Naive thymus-derived CD4-positive, alpha-beta T cell (primary cell): ENCODE data around the gene ATG7. TPM values are rescaled to one million over a fixed set of nuclear protein-coding genes. Genes with fewer than 3 reads are reported as not detected.

Experiments used
- ATAC-seq: fragments of 150-1000 bp; cut with Tn5 transposase; 2 replicates; pipeline ENCODE4 v1.10.0; 2021; ENCODE audit warnings: mild to moderate bottlenecking, moderate library complexity
- CTCF ChIA-PET: fragments of 350-600 bp; sonication (Branson Sonifier 250); formaldehyde crosslinking; loops from one replicate; lab custom pipeline; 2021; ENCODE audit warnings: antibody characterized with exemption; lab: Charles Lee
- POLR2A ChIA-PET: fragments of 350-600 bp; sonication (Branson Sonifier 250); formaldehyde crosslinking; loops from one replicate; lab custom pipeline; 2021; ENCODE audit warnings: antibody characterized with exemption, inconsistent platforms; lab: Charles Lee
- DNase-seq, 9 donors: peaks; one replicate each; pipeline versions ENCODE4 v3.0.0 to v3.0.0-alpha.2; 2020 to 2022; ENCODE audit warnings: mixed read lengths in 1 of 9
- H3K27ac ChIP-seq: one replicate; pipeline ENCODE4 v1.7.0; 2013; ENCODE audit warnings: mild to moderate bottlenecking, low read depth, low read length, moderate library complexity
- H3K27me3 ChIP-seq, 2 donors: one replicate each; pipeline ENCODE4 v1.7.0; 2013; ENCODE audit warnings: low read length in 2 of 2, mild to moderate bottlenecking in 2 of 2, moderate library complexity in 2 of 2; ENCODE audit not compliant: control insufficient read depth in 2 of 2, insufficient read depth in 2 of 2
- H3K36me3 ChIP-seq, 3 experiments: 1 replicate in 2 of 3; 2 replicates in 1 of 3; pipeline ENCODE4 v1.7.0; 2013; ENCODE audit warnings: low read length in 3 of 3, mild to moderate bottlenecking in 3 of 3, moderate library complexity in 1 of 3; ENCODE audit not compliant: insufficient read depth in 3 of 3, control insufficient read depth in 2 of 3
- H3K4me1 ChIP-seq, 2 donors: one replicate each; pipeline ENCODE4 v1.7.0; 2013; ENCODE audit warnings: low read length in 2 of 2, mild to moderate bottlenecking in 2 of 2, moderate library complexity in 1 of 2; ENCODE audit not compliant: control insufficient read depth in 2 of 2, insufficient read depth in 2 of 2
- H3K4me3 ChIP-seq: 2 replicates; pipeline ENCODE4 v1.7.0; 2013; ENCODE audit warnings: mild to moderate bottlenecking, low read length
- H3K9me3 ChIP-seq, 3 experiments: 1 replicate in 2 of 3; 2 replicates in 1 of 3; pipeline ENCODE4 v1.7.0; 2013; ENCODE audit warnings: low read length in 3 of 3; ENCODE audit not compliant: control insufficient read depth in 2 of 3
- H3K27ac Mint-ChIP-seq, 9 donors: one replicate each; pipeline ENCODE4 v1.8.0; 2020 to 2022; ENCODE audit warnings: mixed read lengths in 9 of 9, mild to moderate bottlenecking in 8 of 9, moderate library complexity in 5 of 9, inconsistent platforms in 2 of 9
- H3K27me3 Mint-ChIP-seq, 5 donors: one replicate each; pipeline ENCODE4 v1.8.0; 2021 to 2022; ENCODE audit warnings: mixed read lengths in 5 of 5, mild to moderate bottlenecking in 1 of 5
- H3K36me3 Mint-ChIP-seq, 5 donors: one replicate each; pipeline ENCODE4 v1.8.0; 2020 to 2022; ENCODE audit warnings: mixed read lengths in 5 of 5, mild to moderate bottlenecking in 3 of 5, inconsistent platforms in 1 of 5
- H3K4me1 Mint-ChIP-seq, 7 donors: one replicate each; pipeline ENCODE4 v1.8.0; 2020 to 2022; ENCODE audit warnings: mixed read lengths in 7 of 7, mild to moderate bottlenecking in 3 of 7, inconsistent platforms in 1 of 7
- H3K4me3 Mint-ChIP-seq, 10 donors: one replicate each; pipeline ENCODE4 v1.8.0; 2020 to 2022; ENCODE audit warnings: mild to moderate bottlenecking in 10 of 10, mixed read lengths in 10 of 10, moderate library complexity in 6 of 10, inconsistent platforms in 2 of 10
- H3K9me3 Mint-ChIP-seq, 11 donors: one replicate each; pipeline ENCODE4 v1.8.0; 2020 to 2022; ENCODE audit warnings: mixed read lengths in 11 of 11, mild to moderate bottlenecking in 4 of 11, inconsistent platforms in 1 of 11, moderate library complexity in 1 of 11
- intact Hi-C, 2 donors: fragments of 100-400 bp; cut with micrococcal nuclease; formaldehyde crosslinking; loops; one replicate each; pipeline ENCODE4 v1.15.1; 2023
- polyA plus RNA-seq, 2 donors: library from polyadenylated mRNA; unstranded; fragments of 300-500 nt; fragmentation: Illumina TruSeq; gene quantifications; one replicate each; pipeline ENCODE4 v1.2.3, GENCODE V29; 2021
- total RNA-seq, 6 experiments: library from RNA in 5 of 6; stranded (reverse) in 5 of 6; gene quantifications; 1 replicate in 5 of 6; 2 replicates in 1 of 6; pipeline ENCODE4 v1.2.3 and lab custom pipeline; 2021 to 2026

The ATG7 gene
- total and polyA plus RNA-seq, 7 experiments from 2014 or later = 12.0 to 80.3 (median 33.6) TPM

- POLR2A ChIA-PET = no interaction called here
- Histone ChIP-seq H3K27ac (no peak overlapping the region), H3K4me3 (no peak overlapping the region), H3K27me3 (no peaks in the 10 kb centered on the region), H3K36me3 (peaks cover 0 to 7% (median 7%) of the 10 kb centered on the region in 3 experiments), H3K9me3 (no peaks in the 10 kb centered on the region), H3K4me1 (no peaks in the 10 kb centered on the region)
- ATAC-seq (no peak), DNase-seq (no peak)
- H3K36me3 Mint-ChIP-seq = peaks cover 0 to 38% (median 27%) of the 10 kb centered on the region in 5 donors
- intact Hi-C loops = no loop called here
- no peaks in the 10 kb centered on the region for H3K27me3 Mint-ChIP-seq
- H3K4me1 Mint-ChIP-seq = peaks cover 0 to 26% (median 18%) of the 10 kb centered on the region in 7 donors
- no peak overlapping the region for H3K4me3 Mint-ChIP-seq
- H3K27ac Mint-ChIP-seq = peak overlapping the region in 2 of 9 donors; percentile 24 to 25
- H3K9me3 Mint-ChIP-seq = peaks cover 0 to 6% (median 0%) of the 10 kb centered on the region in 11 donors
- CTCF ChIA-PET = no interaction called here
These were observed 150.1 kb downstream of the ATG7 start for GRCh38 chr3:11422291-11422690.

GRCh38 chr3:11423868-11424267 is 151.7 kb downstream of the ATG7 start:
- peaks cover 0 to 16% (median 11%) of the 10 kb centered on the region in 3 experiments for H3K36me3 ChIP-seq
- peaks cover 0 to 6% (median 0%) of the 10 kb centered on the region in 11 donors for H3K9me3 Mint-ChIP-seq
- no peak overlapping the region for H3K4me3 Mint-ChIP-seq
- no peak for ATAC-seq
- H3K36me3 Mint-ChIP-seq = peaks cover 4 to 49% (median 33%) of the 10 kb centered on the region in 5 donors
- ChIA-PET CTCF (no interaction called here), POLR2A (no interaction called here)
- no peak overlapping the region for H3K4me3 ChIP-seq
- no peak overlapping the region for H3K27ac Mint-ChIP-seq
- no peaks in the 10 kb centered on the region for H3K4me1 ChIP-seq
- no peak overlapping the region for H3K27ac ChIP-seq
- H3K27me3 ChIP-seq = no peaks in the 10 kb centered on the region
- DNase-seq = no peak
- H3K4me1 Mint-ChIP-seq = peaks cover 0 to 26% (median 18%) of the 10 kb centered on the region in 7 donors
- no peaks in the 10 kb centered on the region for H3K9me3 ChIP-seq
- intact Hi-C loops = no loop called here
- H3K27me3 Mint-ChIP-seq = no peaks in the 10 kb centered on the region

DNA sequence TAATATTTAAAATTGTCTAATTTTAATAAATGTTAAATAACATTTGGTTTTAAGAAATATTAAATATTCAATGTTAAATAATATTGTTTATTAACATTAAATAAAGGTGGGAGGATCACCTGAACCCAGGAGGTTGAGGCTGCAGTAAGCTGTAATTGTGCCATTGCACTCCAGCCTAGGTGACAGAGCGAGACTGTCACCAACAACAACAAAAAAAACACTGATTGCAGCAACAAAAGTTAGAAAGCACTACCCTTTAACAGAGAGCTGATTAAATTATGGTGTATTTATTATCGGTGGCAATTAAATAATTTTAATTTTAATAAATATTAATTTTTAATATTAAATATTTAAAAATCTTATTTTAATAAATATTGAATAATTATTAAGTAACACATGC is 152.1 kb downstream of the ATG7 start:
- Mint-ChIP-seq H3K36me3 (peaks cover 5 to 49% (median 35%) of the 10 kb centered on the region in 5 donors), H3K27ac (no peak overlapping the region), H3K4me3 (no peak overlapping the region), H3K4me1 (peaks cover 0 to 25% (median 18%) of the 10 kb centered on the region in 7 donors), H3K9me3 (peaks cover 0 to 6% (median 0%) of the 10 kb centered on the region in 11 donors), H3K27me3 (no peaks in the 10 kb centered on the region)
- CTCF ChIA-PET = no interaction called here
- no peaks in the 10 kb centered on the region for H3K27me3 ChIP-seq
- no peaks in the 10 kb centered on the region for H3K9me3 ChIP-seq
- no peaks in the 10 kb centered on the region for H3K4me1 ChIP-seq
- H3K36me3 ChIP-seq = peaks cover 0 to 16% (median 11%) of the 10 kb centered on the region in 3 experiments
- no peak overlapping the region for H3K27ac ChIP-seq
- POLR2A ChIA-PET = no interaction called here
- no peak overlapping the region for H3K4me3 ChIP-seq
- DNase-seq (no peak), ATAC-seq (no peak)
- intact Hi-C loops = no loop called here

DNA sequence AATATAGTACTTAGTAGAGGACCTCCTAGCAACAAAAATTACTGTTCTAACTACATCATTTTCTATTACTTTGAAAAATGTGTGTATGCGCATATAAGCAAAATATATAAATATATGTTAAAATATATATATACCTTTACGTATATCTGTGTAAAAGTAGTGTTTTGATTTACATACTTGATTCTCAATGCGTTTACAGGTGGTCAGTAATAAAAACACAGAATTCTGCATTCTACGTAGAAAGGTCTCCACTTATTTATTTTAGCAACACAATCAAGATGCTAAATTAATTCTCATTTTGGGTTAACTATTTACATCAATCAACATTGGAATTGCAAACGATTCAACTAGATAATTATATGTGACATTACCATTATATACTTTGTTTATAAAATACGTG is 158.0 kb downstream of the ATG7 start:
- POLR2A ChIA-PET = no interaction called here
- DNase-seq = no peak
- peaks cover 9 to 54% (median 25%) of the 10 kb centered on the region in 5 donors for H3K36me3 Mint-ChIP-seq
- CTCF ChIA-PET = no interaction called here
- H3K27me3 Mint-ChIP-seq = no peaks in the 10 kb centered on the region
- peaks cover 0 to 16% (median 11%) of the 10 kb centered on the region in 3 experiments for H3K36me3 ChIP-seq
- H3K4me3 Mint-ChIP-seq = no peak overlapping the region
- H3K4me1 ChIP-seq = no peaks in the 10 kb centered on the region
- peaks cover 0 to 6% (median 0%) of the 10 kb centered on the region in 11 donors for H3K9me3 Mint-ChIP-seq
- ATAC-seq = no peak
- H3K27ac ChIP-seq = no peak overlapping the region
- intact Hi-C loops = no loop called here
- H3K9me3 ChIP-seq = no peaks in the 10 kb centered on the region
- H3K4me3 ChIP-seq = no peak overlapping the region
- H3K4me1 Mint-ChIP-seq = peaks cover 0 to 3% (median 0%) of the 10 kb centered on the region in 7 donors
- H3K27me3 ChIP-seq = no peaks in the 10 kb centered on the region
- no peak overlapping the region for H3K27ac Mint-ChIP-seq

DNA sequence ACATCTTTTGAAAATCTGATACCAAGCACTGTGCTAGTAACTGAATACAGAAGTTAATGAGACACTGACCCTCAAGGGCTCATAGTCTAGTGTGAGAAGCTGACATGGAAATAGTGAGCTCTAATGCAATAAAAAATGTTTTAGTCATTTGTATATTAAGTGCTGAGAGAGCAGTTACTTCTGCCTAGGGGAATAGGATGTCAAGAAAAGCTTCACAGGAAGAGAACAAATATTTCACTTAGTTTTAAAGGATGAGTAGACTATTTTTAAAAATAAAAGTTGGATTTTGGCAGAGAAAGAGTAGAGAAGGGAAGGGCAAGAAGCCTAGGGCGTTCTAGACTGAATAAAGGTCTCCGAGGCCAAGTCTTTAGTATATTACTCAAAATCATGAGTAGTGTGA is 158.4 kb downstream of the ATG7 start:
- H3K4me3 Mint-ChIP-seq = no peak overlapping the region
- ATAC-seq (no peak), DNase-seq (no peak)
- CTCF ChIA-PET = no interaction called here
- no peaks in the 10 kb centered on the region for H3K27me3 Mint-ChIP-seq
- Histone ChIP-seq H3K36me3 (peaks cover 0 to 16% (median 11%) of the 10 kb centered on the region in 3 experiments), H3K27ac (no peak overlapping the region), H3K27me3 (no peaks in the 10 kb centered on the region), H3K4me1 (no peaks in the 10 kb centered on the region), H3K4me3 (no peak overlapping the region), H3K9me3 (no peaks in the 10 kb centered on the region)
- POLR2A ChIA-PET = no interaction called here
- peaks cover 0 to 6% (median 0%) of the 10 kb centered on the region in 11 donors for H3K9me3 Mint-ChIP-seq
- intact Hi-C loops = no loop called here
- H3K36me3 Mint-ChIP-seq = peaks cover 9 to 50% (median 21%) of the 10 kb centered on the region in 5 donors
- no peak overlapping the region for H3K27ac Mint-ChIP-seq
- H3K4me1 Mint-ChIP-seq = peaks cover 0 to 3% (median 0%) of the 10 kb centered on the region in 7 donors

GRCh38 chr3:11431319-11431718 is 159.1 kb downstream of the ATG7 start:
- ATAC-seq (no peak), DNase-seq (no peak)
- no peaks in the 10 kb centered on the region for H3K4me1 ChIP-seq
- H3K4me3 Mint-ChIP-seq = no peak overlapping the region
- H3K9me3 Mint-ChIP-seq = peaks cover 0 to 1% (median 0%) of the 10 kb centered on the region in 11 donors
- H3K27me3 ChIP-seq = no peaks in the 10 kb centered on the region
- no peaks in the 10 kb centered on the region for H3K9me3 ChIP-seq
- peaks cover 0 to 3% (median 0%) of the 10 kb centered on the region in 7 donors for H3K4me1 Mint-ChIP-seq
- peaks cover 9 to 49% (median 20%) of the 10 kb centered on the region in 5 donors for H3K36me3 Mint-ChIP-seq
- no peak overlapping the region for H3K27ac ChIP-seq
- no peak overlapping the region for H3K4me3 ChIP-seq
- H3K27me3 Mint-ChIP-seq = no peaks in the 10 kb centered on the region
- peaks cover 0 to 16% (median 11%) of the 10 kb centered on the region in 3 experiments for H3K36me3 ChIP-seq
- ChIA-PET POLR2A (no interaction called here), CTCF (no interaction called here)
- intact Hi-C loops = no loop called here
- no peak overlapping the region for H3K27ac Mint-ChIP-seq

GRCh38 chr3:11434017-11434526 is 161.9 kb downstream of the ATG7 start:
- intact Hi-C loops = no loop called here
- H3K4me1 ChIP-seq = no peaks in the 10 kb centered on the region
- ChIA-PET CTCF (no interaction called here), POLR2A (no interaction called here)
- Mint-ChIP-seq H3K27ac (no peak overlapping the region), H3K36me3 (peaks cover 0 to 41% (median 4%) of the 10 kb centered on the region in 5 donors), H3K4me3 (no peak overlapping the region), H3K4me1 (peaks cover 0 to 3% (median 0%) of the 10 kb centered on the region in 7 donors), H3K9me3 (no peaks in the 10 kb centered on the region), H3K27me3 (no peaks in the 10 kb centered on the region)
- no peak for DNase-seq
- H3K36me3 ChIP-seq = no peaks in the 10 kb centered on the region
- no peaks in the 10 kb centered on the region for H3K27me3 ChIP-seq
- ATAC-seq = no peak
- H3K27ac ChIP-seq = no peak overlapping the region
- H3K4me3 ChIP-seq = no peak overlapping the region
- H3K9me3 ChIP-seq = no peaks in the 10 kb centered on the region
